ENCODE data around the gene CKM. TPM values are rescaled to one million over a fixed set of nuclear protein-coding genes. Genes with fewer than 3 reads are reported as not detected.
"Not testable (repeated sequence)": the region's sequence is repeated elsewhere in the genome, so short reads cannot be mapped to it uniquely, and the experiment has no call there.

CKM gene
- total RNA-seq, 1 donor from 2014 or later: not detected

DNA sequence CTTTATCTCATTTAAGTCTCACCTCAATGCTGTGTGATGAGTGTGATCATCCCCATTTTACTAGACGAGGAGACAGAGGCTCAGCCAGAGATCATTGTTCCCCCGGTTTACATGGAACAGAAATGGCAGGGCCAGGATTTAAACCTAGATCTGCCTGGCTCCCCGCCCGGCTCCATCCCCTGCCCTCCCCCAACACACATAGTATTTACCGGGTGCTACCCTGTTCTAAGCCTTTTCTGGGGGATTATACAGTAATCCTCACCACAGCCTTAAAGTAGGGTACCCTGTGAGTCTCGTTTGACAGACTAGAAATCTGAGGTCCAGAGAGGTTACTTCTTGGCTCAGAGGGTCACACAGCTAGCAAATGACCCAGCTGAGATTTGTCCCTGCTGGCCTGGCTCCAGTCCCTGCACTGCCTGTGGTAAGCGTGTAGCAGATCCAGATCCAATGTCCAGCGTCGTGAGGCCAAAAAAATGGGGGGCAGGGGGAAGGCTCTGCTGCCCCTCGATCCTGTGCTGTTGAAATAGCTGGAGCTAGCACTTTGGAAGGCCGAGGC lies 14.1 kb upstream of the CKM start:
- Histone ChIP-seq H2AFZ (replicated peaks) (no peak overlapping the region), H3K27ac (no peak overlapping the region), H3K36me3 (no peaks in the 10 kb centered on the region), H3K4me3 (no peak overlapping the region), H3K27me3 (peaks cover 31% of the 10 kb centered on the region), H3F3A (ENCODE audit: low read depth) (peaks cover 9% of the 10 kb centered on the region), H4K20me1 (ENCODE audit: low read depth) (peaks cover 9% of the 10 kb centered on the region), H3K9ac (no peak overlapping the region), H3K79me2 (ENCODE audit: low read depth) (no peaks in the 10 kb centered on the region), H3K4me2 (no peak overlapping the region), H3K9me3 (ENCODE audit: low read depth) (no peaks in the 10 kb centered on the region), H3K4me1 (no peaks in the 10 kb centered on the region)
- TF ChIP-seq EZH2 (IDR thresholded peaks at IDR 0.05) (no peak), EZH2phosphoT487 (IDR thresholded peaks at IDR 0.05) (no peak), CTCF (IDR thresholded peaks at IDR 0.05) (no peak)
- DNase-seq (ENCODE audit: low spot score): no peak
- H3K9me3 Mint-ChIP-seq: no peaks in the 10 kb centered on the region
- H3K27ac Mint-ChIP-seq: no peak overlapping the region
- no peak overlapping the region for H3K4me3 Mint-ChIP-seq
- H3K36me3 Mint-ChIP-seq: no peaks in the 10 kb centered on the region
- H3K4me1 Mint-ChIP-seq: peaks cover 6% of the 10 kb centered on the region
- peaks cover 13% of the 10 kb centered on the region for H3K27me3 Mint-ChIP-seq (ENCODE audit: insufficient read depth, low read depth)

- not testable (repeated sequence) for H3K36me3 ChIP-seq; H3K4me3 ChIP-seq; H3K79me2 ChIP-seq (ENCODE audit: low read depth); H4K20me1 ChIP-seq (ENCODE audit: low read depth); H3K9me3 ChIP-seq (ENCODE audit: low read depth); H3K27ac ChIP-seq; H3K4me3 Mint-ChIP-seq; H3K27ac Mint-ChIP-seq; H3K9ac ChIP-seq; H3K4me1 Mint-ChIP-seq; H2AFZ ChIP-seq (replicated peaks); H3K9me3 Mint-ChIP-seq; H3K27me3 Mint-ChIP-seq (ENCODE audit: insufficient read depth, low read depth); DNase-seq (ENCODE audit: low spot score); H3K36me3 Mint-ChIP-seq; H3K4me2 ChIP-seq; H3K4me1 ChIP-seq; H3F3A ChIP-seq (ENCODE audit: low read depth)
- H3K27me3 ChIP-seq: peaks cover 12% of the 10 kb centered on the region
Measured at GRCh38 chr19:45334881-45335280, 12.2 kb upstream of the CKM start.

DNA sequence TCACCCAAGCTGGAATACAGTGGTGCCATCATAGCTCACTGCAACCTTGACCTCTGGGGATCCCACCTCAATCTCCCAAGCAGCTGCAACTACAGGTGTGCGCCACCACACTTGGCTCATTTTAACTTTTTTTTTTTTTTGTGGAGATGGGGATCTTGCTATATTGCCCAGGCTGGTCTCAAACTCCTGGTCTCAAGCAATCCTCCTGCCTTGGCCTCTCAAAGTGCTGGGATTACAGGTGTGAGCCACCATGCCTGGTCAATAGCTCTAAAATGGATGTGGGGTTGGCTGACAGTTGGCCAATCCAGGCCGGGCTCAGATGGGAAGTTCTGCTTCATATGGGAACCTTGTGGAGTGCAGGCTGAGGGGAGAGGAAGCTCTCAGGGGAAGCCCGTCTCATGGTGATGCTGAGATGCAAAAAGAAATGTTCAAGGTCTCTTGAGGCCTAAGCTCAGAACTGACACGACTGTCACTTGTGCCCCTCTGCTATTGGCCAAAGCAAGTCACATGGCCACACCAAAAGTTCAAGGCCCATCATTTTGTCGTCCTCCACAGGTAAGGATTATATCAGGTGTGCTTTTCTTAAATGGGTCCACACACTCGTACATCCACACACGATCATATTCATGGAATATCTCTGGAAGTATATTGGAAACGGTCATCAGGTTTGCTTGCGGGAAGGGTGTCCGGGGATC lies 11.1 kb upstream of the CKM start:
- H3K36me3 ChIP-seq: no peaks in the 10 kb centered on the region
- no peaks in the 10 kb centered on the region for H3K79me2 ChIP-seq (ENCODE audit: low read depth)
- Mint-ChIP-seq H3K4me3 (no peak overlapping the region), H3K4me1 (peaks cover 3% of the 10 kb centered on the region), H3K9me3 (no peaks in the 10 kb centered on the region), H3K27ac (peak overlapping the region; percentile 25), H3K27me3 (ENCODE audit: insufficient read depth, low read depth) (no peaks in the 10 kb centered on the region), H3K36me3 (no peaks in the 10 kb centered on the region)
- TF ChIP-seq EZH2 (IDR thresholded peaks at IDR 0.05): no peak
- no peak for TF ChIP-seq CTCF (IDR thresholded peaks at IDR 0.05)
- TF ChIP-seq EZH2phosphoT487 (IDR thresholded peaks at IDR 0.05): no peak
- H3K27me3 ChIP-seq: peaks cover under 1% of the 10 kb centered on the region
- H3K4me1 ChIP-seq: no peaks in the 10 kb centered on the region
- no peak overlapping the region for H3K27ac ChIP-seq
- H3F3A ChIP-seq (ENCODE audit: low read depth): peaks cover 5% of the 10 kb centered on the region
- H3K4me2 ChIP-seq: no peak overlapping the region
- DNase-seq (ENCODE audit: low spot score): no peak
- H2AFZ ChIP-seq (replicated peaks): no peak overlapping the region
- H3K4me3 ChIP-seq: no peak overlapping the region
- no peaks in the 10 kb centered on the region for H4K20me1 ChIP-seq (ENCODE audit: low read depth)
- H3K9me3 ChIP-seq (ENCODE audit: low read depth): no peaks in the 10 kb centered on the region
- H3K9ac ChIP-seq: no peak overlapping the region

- H3K4me1 Mint-ChIP-seq: peaks cover 1% of the 10 kb centered on the region
- Histone ChIP-seq H3K9me3 (ENCODE audit: low read depth) (no peaks in the 10 kb centered on the region), H3K79me2 (ENCODE audit: low read depth) (no peaks in the 10 kb centered on the region), H3F3A (ENCODE audit: low read depth) (peaks cover under 1% of the 10 kb centered on the region), H3K27ac (no peak overlapping the region), H3K36me3 (no peaks in the 10 kb centered on the region), H3K4me2 (no peak overlapping the region), H3K9ac (no peak overlapping the region), H4K20me1 (ENCODE audit: low read depth) (no peaks in the 10 kb centered on the region), H3K4me1 (no peaks in the 10 kb centered on the region), H3K4me3 (no peak overlapping the region), H2AFZ (replicated peaks) (peak overlapping the region; percentile 34), H3K27me3 (no peaks in the 10 kb centered on the region)
- peaks cover 2% of the 10 kb centered on the region for H3K27me3 Mint-ChIP-seq (ENCODE audit: insufficient read depth, low read depth)
- H3K9me3 Mint-ChIP-seq: no peaks in the 10 kb centered on the region
- no peak overlapping the region for H3K27ac Mint-ChIP-seq
- no peak for DNase-seq (ENCODE audit: low spot score)
- TF ChIP-seq CTCF (IDR thresholded peaks at IDR 0.05) (no peak), EZH2 (IDR thresholded peaks at IDR 0.05) (no peak), EZH2phosphoT487 (IDR thresholded peaks at IDR 0.05) (no peak)
- no peak overlapping the region for H3K4me3 Mint-ChIP-seq
- H3K36me3 Mint-ChIP-seq: no peaks in the 10 kb centered on the region
Measured at GRCh38 chr19:45331411-45331810, 8.7 kb upstream of the CKM start.

All from neural progenitor cell (in vitro differentiated cells).